Thyroid gland (tissue), 4 donors: ENCODE data around the gene UBE2I. TPM values are rescaled to one million over a fixed set of nuclear protein-coding genes. Genes with fewer than 3 reads are reported as not detected.

Experiments used
- DNase-seq, 2 donors: peaks; one replicate each; pipeline ENCODE4 v3.0.0-alpha.2; 2019
- H3K27ac ChIP-seq, 3 donors: fragments of 200-600 bp; sonication (generic); 1 replicate in 2 of 3; 2 replicates in 1 of 3; pipeline ENCODE4 v1.5.1; 2016 to 2019; ENCODE audit warnings: mild to moderate bottlenecking in 1 of 3, moderate library complexity in 1 of 3
- H3K27me3 ChIP-seq: fragments of 200-600 bp; sonication (generic); one replicate; pipeline ENCODE4 v1.5.1; 2019
- H3K36me3 ChIP-seq, 2 donors: fragments of 200-600 bp; sonication (generic); one replicate each; pipeline ENCODE4 v1.5.1; 2016 to 2019
- H3K4me1 ChIP-seq, 2 donors: fragments of 200-600 bp; sonication (generic); one replicate each; pipeline ENCODE4 v1.5.1; 2017 to 2019
- H3K4me3 ChIP-seq, 3 donors: fragments of 200-600 bp; sonication (generic); replicated peaks in 1 of 3; 1 replicate in 2 of 3; 2 replicates in 1 of 3; pipeline ENCODE4 v1.5.1; 2016; ENCODE audit warnings: mild to moderate bottlenecking in 1 of 3
- H3K9me3 ChIP-seq: fragments of 200-600 bp; sonication (generic); one replicate; pipeline ENCODE4 v1.5.1; 2017
- POLR2A ChIP-seq, 2 donors: fragments of 450-650 bp; IDR thresholded peaks; one replicate each; pipeline ENCODE4 v1.6.1; 2017; ENCODE audit warnings: antibody characterized with exemption in 2 of 2, mild to moderate bottlenecking in 2 of 2, moderate library complexity in 1 of 2
- WGBS, 2 donors: methylation state at CpG; one replicate each; pipeline ENCODE4 v1.1.5; 2017; 5-methylcytosine and 5-hydroxymethylcytosine counted together
- intact Hi-C: fragments of 100-400 bp; cut with DNase I; formaldehyde crosslinking; loops from one replicate; pipeline ENCODE4 v1.15.1; 2023
- total RNA-seq, 4 donors: library from RNA; depleted of rRNA; stranded (reverse); fragments of >200 nt; gene quantifications; one replicate each; pipeline ENCODE4 v1.2.3, GENCODE V29; 2016
- TF ChIP-seq, protein P1 (sequence below), 6 experiments: fragments of 200-600 bp in 3 of 6; fragments of 450-650 bp in 3 of 6; sonication (generic) in 3 of 6; IDR thresholded peaks; one replicate each; pipeline ENCODE4 v1.5.1; 2016 to 2019; ENCODE audit warnings: antibody characterized with exemption in 6 of 6, mild to moderate bottlenecking in 2 of 6, inconsistent platforms in 1 of 6, moderate library complexity in 1 of 6

UBE2I gene
- total RNA-seq, 4 donors from 2014 or later = 43.4 to 107 (median 79.6) TPM

DNA sequence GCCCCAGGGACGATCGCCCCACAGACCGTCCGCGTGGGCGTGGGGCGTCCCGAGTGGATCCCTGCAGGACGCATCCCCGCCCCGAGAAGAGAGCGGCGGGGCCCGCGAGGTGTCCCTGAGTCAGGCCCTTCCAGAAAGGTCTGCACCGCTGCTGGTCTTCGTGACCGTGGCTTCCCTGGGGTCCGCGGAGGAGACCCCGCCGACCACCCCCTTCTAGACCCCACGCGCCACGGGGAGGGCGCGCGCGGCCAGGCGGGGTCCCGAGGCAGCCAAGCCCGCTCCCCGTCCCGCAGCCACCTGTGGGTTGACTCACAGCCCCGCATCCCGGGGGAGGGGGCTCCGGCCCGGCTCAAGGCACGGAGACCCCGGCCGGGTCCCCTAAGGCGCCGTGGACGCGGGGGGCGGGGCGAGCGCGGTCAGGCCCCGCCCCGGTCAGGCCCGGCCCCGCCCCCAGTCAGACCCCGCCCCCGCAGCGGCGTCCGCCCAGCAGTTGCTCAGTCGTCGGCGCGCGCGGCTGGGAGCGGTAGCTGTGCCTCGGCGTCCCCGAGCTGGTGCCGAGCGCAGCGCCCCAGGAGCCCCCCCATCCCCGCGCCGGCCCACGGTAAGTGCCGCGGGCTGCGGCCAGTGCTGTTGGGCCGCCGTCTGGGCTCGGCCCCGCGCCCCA lies 23.8 kb downstream of the UBE2I start, which contains the start of gene BAIAP3:
Gene BAIAP3, plus strand, starts transcription at position 497 of the 664 bp plus-strand sequence. CDS start 4,905 bp downstream, outside the sequence.
- Histone ChIP-seq H3K4me1 (peaks cover 14 to 35% of the 10 kb centered on the region in 2 donors), H3K27ac (no peak within 1 kb of the TSS), H3K9me3 (no peaks in the 10 kb centered on the region), H3K4me3 (peak within 1 kb of the TSS in 1 of 3 donors; percentile 23), H3K27me3 (peaks cover 9% of the 10 kb centered on the region), H3K36me3 (no peaks in the 10 kb centered on the region)
- no peak for DNase-seq
- WGBS, 2 donors = 12% methylated on average over 5 of the region's 83 CpGs; no CpG with 5 or more reads in 1 of the 2 donors
- TF ChIP-seq, protein P1, sequence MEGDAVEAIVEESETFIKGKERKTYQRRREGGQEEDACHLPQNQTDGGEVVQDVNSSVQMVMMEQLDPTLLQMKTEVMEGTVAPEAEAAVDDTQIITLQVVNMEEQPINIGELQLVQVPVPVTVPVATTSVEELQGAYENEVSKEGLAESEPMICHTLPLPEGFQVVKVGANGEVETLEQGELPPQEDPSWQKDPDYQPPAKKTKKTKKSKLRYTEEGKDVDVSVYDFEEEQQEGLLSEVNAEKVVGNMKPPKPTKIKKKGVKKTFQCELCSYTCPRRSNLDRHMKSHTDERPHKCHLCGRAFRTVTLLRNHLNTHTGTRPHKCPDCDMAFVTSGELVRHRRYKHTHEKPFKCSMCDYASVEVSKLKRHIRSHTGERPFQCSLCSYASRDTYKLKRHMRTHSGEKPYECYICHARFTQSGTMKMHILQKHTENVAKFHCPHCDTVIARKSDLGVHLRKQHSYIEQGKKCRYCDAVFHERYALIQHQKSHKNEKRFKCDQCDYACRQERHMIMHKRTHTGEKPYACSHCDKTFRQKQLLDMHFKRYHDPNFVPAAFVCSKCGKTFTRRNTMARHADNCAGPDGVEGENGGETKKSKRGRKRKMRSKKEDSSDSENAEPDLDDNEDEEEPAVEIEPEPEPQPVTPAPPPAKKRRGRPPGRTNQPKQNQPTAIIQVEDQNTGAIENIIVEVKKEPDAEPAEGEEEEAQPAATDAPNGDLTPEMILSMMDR (IDR thresholded peaks at IDR 0.05) = no peak
- no peak for TF ChIP-seq POLR2A (IDR thresholded peaks at IDR 0.05)
- intact Hi-C loops = no loop called here

GRCh38 chr16:1333854-1334700 lies 24.6 kb downstream of the UBE2I start:
- no peak for DNase-seq
- 2% methylated on average over 21 to 25 of the region's 78 CpGs for WGBS, 2 donors
- Histone ChIP-seq H3K4me1 (peaks cover 14 to 35% of the 10 kb centered on the region in 2 donors), H3K4me3 (peak overlapping the region in 1 of 3 donors; percentile 23), H3K9me3 (no peaks in the 10 kb centered on the region), H3K36me3 (no peaks in the 10 kb centered on the region), H3K27me3 (peaks cover 9% of the 10 kb centered on the region), H3K27ac (no peak overlapping the region)
- intact Hi-C loops = no loop called here
- TF ChIP-seq POLR2A (IDR thresholded peaks at IDR 0.05) = no peak
- TF ChIP-seq, protein P1 (IDR thresholded peaks at IDR 0.05) = no peak

- Histone ChIP-seq H3K9me3 (no peaks in the 10 kb centered on the region), H3K36me3 (no peaks in the 10 kb centered on the region), H3K4me3 (no peak overlapping the region), H3K4me1 (peaks cover 14 to 35% of the 10 kb centered on the region in 2 donors), H3K27ac (no peak overlapping the region), H3K27me3 (peaks cover 9% of the 10 kb centered on the region)
- no peak for TF ChIP-seq POLR2A (IDR thresholded peaks at IDR 0.05)
- TF ChIP-seq, protein P1 (IDR thresholded peaks at IDR 0.05) = no peak
- WGBS, 2 donors = 28 to 47% methylated on average over 3 to 4 of the region's 9 CpGs
- DNase-seq = no peak
- intact Hi-C loops = no loop called here
Measured at GRCh38 chr16:1334739-1335138, 25.3 kb downstream of the UBE2I start.

DNA sequence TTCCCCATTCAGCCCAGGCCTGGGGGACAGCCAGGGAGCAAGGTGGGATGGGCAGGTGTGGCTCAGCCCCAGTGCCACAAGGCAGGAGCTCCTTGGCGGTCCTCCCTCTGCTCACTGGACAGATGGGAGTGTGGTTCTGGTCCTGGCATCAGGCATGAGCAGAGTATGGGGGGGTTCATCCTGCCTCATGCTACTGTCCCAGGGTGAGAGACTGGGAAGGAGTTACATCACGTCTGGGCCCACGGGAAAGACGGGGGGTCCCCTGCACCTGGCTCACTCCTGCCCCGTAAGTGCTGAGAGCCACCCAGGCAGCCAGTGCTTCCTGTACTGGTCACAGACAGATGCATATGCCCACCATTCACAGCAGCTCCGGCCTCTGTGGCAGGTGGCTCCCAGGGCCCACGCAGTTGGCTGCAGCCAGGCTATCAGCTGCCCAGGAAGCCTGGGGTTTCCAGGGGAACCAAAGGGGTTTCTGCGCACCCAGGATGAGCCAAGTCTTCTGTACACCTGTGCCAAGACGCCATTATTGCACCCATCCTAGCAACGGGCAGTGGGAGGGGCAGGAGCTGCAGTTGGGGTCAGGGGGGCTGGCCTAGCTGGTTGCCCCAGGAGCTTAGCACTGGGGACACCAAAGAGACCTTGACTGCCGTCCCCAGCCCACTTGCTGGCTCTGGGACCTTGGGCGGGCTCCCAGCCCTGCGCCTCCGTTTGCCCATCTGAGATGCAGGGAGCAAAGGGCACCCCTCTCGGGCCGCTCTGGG lies 26.0 kb downstream of the UBE2I start:
- WGBS, 2 donors = 63 to 83% methylated on average over 6 to 9 of the region's 16 CpGs
- Histone ChIP-seq H3K36me3 (no peaks in the 10 kb centered on the region), H3K9me3 (no peaks in the 10 kb centered on the region), H3K4me1 (peaks cover 14 to 35% of the 10 kb centered on the region in 2 donors), H3K27ac (no peak overlapping the region), H3K27me3 (peaks cover 9% of the 10 kb centered on the region), H3K4me3 (no peak overlapping the region)
- intact Hi-C loops = no loop called here
- DNase-seq = no peak
- TF ChIP-seq, protein P1 (IDR thresholded peaks at IDR 0.05) = no peak
- TF ChIP-seq POLR2A (IDR thresholded peaks at IDR 0.05) = no peak
